Liver (tissue), 3 donors: ENCODE measurements around the gene LMNTD2.

Experiments
- CTCF ChIP-seq: fragments of 150-350 bp; IDR thresholded peaks from 2 replicates; pipeline ENCODE4 v1.5.1; 2017; ENCODE audit warnings: improper control_type of control experiment, low read depth, low read length; ENCODE audit not compliant: missing input control
- FOXA2 ChIP-seq: IDR thresholded peaks from 2 replicates; pipeline ENCODE4 v1.6.1; 2016; ENCODE audit warnings: antibody characterized with exemption
- HNF4A ChIP-seq, 2 donors: conservative IDR thresholded peaks; 2 replicates each; pipeline ENCODE4 v1.6.1; 2016; ENCODE audit warnings: antibody characterized with exemption in 2 of 2, mild to moderate bottlenecking in 2 of 2
- MAX ChIP-seq: IDR thresholded peaks from 2 replicates; pipeline ENCODE4 v1.6.1; 2016; ENCODE audit warnings: antibody characterized with exemption
- RAD21 ChIP-seq, 2 donors: IDR thresholded peaks; 2 replicates each; pipeline ENCODE4 v1.6.1; 2016; ENCODE audit warnings: antibody characterized with exemption in 2 of 2, mild to moderate bottlenecking in 2 of 2
- donor health status: healthy.
- donor health status: healthy.

DNA sequence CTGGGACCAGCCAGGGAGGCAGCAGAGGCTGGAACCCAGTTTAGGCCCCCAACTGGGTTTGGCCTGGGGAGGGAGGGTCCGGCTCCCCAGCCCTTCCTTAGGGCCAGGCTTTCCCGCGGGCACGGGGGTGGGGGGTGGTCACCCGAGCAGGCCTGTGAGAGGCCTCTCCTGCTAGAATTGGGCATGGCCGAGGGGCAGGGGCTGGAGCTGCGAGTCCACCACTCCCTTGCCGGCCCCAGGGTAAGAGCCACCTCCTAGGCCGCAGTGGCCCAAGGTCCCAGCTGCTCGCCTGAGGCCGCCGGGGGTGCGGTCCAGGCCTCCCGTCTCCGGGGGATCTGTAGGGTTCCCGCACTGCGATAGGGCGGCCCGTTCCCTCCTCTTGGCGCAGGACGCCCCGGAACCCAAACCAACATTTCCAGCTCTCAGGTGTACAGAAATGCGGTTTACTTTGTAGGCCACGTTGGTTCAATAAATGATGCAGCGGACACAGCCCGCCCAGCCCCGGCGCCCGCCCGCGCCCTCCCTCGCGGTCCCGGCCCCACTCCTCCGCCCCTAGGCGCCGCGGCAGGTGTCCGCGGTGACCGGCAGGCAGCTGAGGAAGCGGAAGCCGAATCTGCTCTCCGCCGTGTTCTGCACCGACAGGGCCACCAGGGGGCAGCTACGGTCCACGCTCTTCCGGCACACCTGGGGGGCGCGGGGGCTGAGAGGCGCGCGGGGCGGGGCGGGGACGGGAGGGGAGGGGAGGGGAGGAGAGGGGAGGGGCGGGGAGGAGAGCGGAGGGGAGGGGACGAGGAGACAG lies 5.9 kb downstream of the LMNTD2 start:
- TF ChIP-seq RAD21 (IDR thresholded peaks at IDR 0.05) (peak in 1 of 2 donors; percentile 73), HNF4A (conservative IDR thresholded peaks at IDR 0.05) (no peak), FOXA2 (no peak), CTCF (peak; percentile 52), MAX (no peak)
